GM12865 (cell line): ENCODE measurements around the gene NUP88.

Source experiments
- DNase-seq: peaks from one replicate; pipeline ENCODE4 v3.0.0; 2010; ENCODE audit warnings: low read depth
- H3K4me3 ChIP-seq: 2 replicates; pipeline ENCODE4 v1.5.1; 2011; ENCODE audit warnings: mild to moderate bottlenecking, low read depth, low read length, control low read depth
- TF ChIP-seq, protein P1 (sequence below): IDR thresholded peaks from 2 replicates; pipeline ENCODE4 v1.5.1; 2011; ENCODE audit warnings: low read length, control low read depth, low read depth, inconsistent platforms; ENCODE audit not compliant: insufficient read depth; ENCODE audit errors: missing control alignments

Gene NUP88

GRCh38 chr17:5430413-5430999, 11.0 kb upstream of the NUP88 start:
- no peak for DNase-seq
- TF ChIP-seq, protein P1, sequence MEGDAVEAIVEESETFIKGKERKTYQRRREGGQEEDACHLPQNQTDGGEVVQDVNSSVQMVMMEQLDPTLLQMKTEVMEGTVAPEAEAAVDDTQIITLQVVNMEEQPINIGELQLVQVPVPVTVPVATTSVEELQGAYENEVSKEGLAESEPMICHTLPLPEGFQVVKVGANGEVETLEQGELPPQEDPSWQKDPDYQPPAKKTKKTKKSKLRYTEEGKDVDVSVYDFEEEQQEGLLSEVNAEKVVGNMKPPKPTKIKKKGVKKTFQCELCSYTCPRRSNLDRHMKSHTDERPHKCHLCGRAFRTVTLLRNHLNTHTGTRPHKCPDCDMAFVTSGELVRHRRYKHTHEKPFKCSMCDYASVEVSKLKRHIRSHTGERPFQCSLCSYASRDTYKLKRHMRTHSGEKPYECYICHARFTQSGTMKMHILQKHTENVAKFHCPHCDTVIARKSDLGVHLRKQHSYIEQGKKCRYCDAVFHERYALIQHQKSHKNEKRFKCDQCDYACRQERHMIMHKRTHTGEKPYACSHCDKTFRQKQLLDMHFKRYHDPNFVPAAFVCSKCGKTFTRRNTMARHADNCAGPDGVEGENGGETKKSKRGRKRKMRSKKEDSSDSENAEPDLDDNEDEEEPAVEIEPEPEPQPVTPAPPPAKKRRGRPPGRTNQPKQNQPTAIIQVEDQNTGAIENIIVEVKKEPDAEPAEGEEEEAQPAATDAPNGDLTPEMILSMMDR: no peak
- H3K4me3 ChIP-seq: no peak overlapping the region

GRCh38 chr17:5429191-5429887, 9.9 kb upstream of the NUP88 start:
- DNase-seq: no peak
- H3K4me3 ChIP-seq: no peak overlapping the region
- TF ChIP-seq, protein P1: no peak

GRCh38 chr17:5425826-5426225, 6.4 kb upstream of the NUP88 start:
- TF ChIP-seq, protein P1: no peak
- no peak overlapping the region for H3K4me3 ChIP-seq
- DNase-seq: no peak

GRCh38 chr17:5424909-5425308, 5.4 kb upstream of the NUP88 start:
- DNase-seq: no peak

GRCh38 chr17:5422505-5422904, 3.0 kb upstream of the NUP88 start:
- H3K4me3 ChIP-seq: no peak overlapping the region
- DNase-seq: no peak
- TF ChIP-seq, protein P1: no peak

More at GRCh38 chr17:5424909-5425308, 5.4 kb upstream of the NUP88 start:
- TF ChIP-seq, protein P1: no peak
- no peak overlapping the region for H3K4me3 ChIP-seq

DNA sequence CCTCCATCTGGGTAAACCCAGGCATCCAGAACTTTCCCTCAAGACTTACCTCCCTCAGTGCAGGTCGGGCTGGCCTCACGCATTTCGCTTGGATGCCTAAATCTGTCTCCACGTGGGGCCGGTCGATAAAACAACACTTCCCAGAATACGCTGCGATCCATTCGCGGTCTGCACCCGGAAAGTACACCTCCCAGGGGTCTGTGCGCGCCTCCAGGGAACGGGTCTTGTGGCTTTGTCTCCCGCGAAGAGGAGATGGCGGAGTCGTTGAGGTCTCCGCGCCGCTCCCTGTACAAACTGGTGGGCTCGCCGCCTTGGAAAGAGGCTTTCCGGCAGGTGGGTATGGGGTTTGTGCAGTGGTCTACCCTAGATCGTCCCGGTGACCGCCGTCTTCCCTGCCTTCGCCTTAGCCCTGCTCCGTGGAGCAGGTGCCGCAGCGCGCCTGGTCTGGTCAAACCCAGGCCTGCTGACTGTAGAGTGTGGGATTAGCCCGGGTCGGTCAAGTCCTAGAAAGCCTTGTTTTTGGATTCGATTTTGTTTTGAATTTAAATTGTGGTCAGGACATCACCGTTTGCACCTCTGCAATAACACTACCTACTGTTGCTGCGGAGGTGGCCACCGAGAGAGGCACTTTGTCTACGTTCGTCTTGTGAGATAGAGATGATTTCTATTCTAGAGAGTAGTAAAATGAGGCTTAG, 644 bp upstream of the NUP88 start, which contains the start of gene RPAIN:
TSS of gene RPAIN (plus strand) at position 224 of the 695 bp plus-strand sequence. CDS start at position 253, 29 bp downstream.
- TF ChIP-seq, protein P1: no peak
- DNase-seq: peak; percentile 92
- H3K4me3 ChIP-seq: peak within 1 kb of the TSS; percentile 91
